Measurements from ENCODE around the gene ZNF358.

The ZNF358 gene

DNA sequence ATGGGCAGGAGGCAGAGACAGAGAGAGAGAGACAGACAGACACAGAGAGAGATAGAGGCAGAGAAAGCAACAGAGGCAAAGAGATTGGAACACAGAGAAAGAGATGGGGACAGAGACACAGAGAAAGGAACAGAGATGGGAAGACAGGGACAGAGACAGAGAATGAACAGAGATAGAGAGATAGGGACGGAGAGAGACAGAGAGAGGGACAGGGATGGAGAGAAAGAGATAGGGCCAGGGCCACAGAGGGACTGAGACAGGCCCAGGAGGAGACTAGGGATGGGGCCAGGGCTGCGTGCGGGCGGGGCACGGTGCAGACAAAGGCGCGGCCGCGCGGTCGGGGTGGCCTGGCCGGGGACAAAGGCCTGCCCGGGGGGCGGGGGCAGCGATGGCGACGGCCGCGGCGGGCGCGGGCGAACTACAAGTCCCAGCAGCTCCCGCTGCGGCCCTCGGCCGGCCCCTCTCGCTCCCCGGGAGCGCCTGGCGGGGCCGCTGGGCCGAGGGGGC lies at the start of gene ZNF358:
TSS of gene ZNF358 (plus strand) at position 459 of the 507 bp plus-strand sequence. CDS start 3,140 bp downstream, outside the sequence.
- peak; percentile 39 for DNase-seq

GRCh38 chr19:7467009-7467989 lies 48.6 kb upstream of the ZNF358 start:
- no peak for DNase-seq

DNA sequence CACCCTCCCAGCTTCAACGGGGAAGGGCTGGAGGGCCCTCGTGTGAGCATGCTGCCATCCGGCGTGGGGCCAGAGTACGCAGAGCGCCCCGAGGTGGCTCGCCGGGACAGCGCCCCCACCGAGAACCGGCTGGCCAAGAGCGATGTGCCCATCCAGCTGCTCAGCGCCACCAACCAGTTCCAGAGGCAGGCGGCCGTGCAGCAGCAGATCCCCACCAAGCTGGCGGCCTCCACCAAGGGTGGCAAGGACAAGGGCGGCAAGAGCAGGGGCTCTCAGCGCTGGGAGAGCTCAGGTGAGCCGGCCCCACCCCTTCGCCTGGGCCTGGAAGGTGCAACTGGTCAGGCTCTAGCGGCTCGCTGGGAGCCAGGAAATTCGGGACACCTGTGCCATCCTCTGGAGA lies 47.1 kb upstream of the ZNF358 start:
- DNase-seq: no peak

- DNase-seq: no peak
Measured at GRCh38 chr19:7469669-7470285, 46.1 kb upstream of the ZNF358 start.

DNA sequence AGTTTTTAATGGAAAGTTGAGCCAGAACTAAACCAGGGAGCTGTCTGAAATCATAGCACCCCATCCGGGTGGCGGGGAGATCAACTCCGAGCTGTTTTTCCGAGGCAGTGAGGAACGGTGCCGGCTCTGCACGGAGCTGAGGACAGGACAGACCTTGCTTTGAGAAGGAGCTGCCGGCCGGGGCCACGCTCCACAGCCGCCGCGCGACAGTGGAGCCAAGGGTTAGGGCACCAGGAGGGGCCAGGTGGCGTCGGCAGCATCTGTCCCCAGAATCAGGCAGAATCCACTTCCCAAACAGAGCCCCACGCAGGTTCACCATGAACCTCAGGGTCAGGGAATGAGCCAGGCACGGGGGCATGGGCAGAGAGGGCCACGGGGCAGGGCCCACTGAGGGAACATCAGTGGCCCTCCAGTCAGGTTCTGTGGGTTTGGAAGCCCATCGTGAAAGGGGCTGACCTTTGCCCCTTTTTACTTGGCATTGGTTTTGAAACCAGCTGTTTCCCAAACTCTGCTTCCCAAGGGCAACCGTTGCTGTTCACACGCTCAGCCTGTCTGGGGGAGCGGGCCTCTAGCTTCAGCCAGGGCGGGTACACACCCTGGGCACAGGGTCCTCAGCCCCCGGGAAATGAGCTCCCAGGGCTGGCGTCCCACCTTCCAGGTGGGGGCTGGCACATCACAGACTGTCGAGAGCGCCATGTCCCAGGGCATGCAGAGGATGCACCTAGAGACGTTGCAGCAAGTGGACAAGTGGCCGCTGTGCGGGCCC lies 45.2 kb upstream of the ZNF358 start:
- no peak for DNase-seq

DNA sequence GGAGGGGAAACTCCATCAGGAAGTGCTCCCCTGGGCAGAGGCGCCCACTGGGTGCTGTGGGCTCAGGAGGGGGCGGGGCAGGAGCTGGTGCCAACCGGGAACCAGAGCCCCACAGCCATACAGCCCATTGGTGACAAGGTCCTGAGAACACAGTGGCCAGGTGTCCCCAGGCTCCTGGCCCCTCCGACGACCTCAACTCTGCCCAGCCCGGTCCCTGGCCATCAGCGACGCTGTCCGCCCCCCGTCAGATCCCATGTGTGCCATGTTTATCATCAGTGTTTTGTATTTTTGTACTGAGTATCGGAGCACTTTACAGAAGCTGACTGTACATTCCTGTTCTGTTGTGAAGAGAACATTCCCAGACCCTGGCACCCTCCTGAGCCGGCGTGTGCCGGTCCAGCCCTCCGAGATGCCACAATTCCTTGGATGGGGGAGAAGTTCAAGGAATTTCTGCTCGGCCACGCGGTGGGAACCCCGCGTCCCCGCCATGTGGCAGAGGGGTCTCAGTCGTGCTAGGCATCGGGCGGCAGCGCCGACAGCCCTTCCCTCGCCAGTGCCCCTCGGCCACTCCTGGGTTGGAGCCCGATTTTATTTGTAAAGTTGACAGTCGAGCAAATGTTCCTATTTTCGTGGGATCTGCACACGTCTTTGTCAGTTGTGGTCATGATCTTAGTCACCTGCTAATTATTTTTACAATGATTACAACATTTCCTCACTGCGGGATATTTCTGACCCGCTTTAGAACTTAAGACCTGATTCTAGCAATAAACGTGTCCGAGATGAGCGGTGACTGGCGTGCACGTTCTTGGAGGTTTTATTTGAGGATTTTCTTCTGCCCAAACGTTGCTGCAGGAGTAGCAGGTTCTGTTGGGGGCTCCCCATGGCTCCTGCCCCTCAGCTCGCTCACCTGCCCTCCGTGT lies 43.9 kb upstream of the ZNF358 start:
- DNase-seq: no peak

DNA sequence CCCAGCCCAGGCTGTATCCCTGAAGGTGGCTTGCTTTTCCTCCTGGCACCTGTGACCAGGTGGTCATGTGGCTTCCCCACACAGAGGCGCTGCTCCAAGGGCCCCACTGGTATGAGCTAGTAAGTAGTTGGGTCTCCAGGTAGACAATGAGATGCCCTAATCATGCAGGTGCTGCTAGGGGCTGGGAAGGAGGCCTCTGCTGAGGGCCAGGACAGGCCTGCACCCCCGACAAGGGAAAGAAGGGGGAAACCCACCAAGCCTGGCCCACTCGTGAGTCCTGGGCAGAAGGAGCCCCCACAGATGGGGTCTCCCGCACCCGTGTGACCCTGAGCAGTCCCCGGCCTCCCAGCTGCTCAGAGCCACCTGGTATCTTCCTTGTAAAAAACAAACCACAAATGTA lies 40.2 kb upstream of the ZNF358 start:
- no peak for DNase-seq

- no peak for DNase-seq
Measured at GRCh38 chr19:7476241-7476640, 39.7 kb upstream of the ZNF358 start.

DNA sequence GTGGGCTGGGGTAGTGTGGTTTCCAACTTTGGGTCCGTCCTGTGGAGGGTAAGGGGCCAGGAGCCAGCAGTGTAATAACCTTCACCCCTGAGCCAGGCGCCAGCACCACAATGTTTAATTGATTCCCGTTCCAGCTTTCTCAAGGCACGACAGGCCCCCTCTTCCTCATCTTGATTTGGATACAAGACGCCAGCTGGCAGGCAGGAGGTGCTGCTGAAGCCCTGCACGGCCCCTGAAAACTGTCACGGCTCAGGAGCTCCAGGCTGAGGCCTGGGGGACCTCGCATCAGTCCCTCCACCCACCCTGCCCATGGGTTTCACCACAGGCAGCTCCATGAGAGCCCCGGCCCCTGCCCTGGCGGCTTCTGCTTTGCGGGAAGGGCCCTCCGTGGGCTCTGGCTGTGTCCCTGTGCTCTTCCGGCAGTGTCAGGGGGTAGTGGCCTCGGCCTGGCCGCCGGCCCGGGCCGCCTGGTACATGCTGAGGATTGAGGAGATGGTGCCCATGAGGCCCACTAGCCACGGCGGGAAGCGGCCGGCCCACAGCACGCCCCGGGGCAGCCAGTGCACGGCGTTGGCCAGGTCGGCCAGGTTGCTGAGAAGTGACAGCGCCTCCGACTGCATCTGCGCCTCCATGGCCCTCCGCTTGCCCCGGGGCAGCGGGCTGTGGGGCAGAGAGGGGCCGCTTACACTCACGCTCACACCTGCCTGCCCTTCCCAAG lies 39.0 kb upstream of the ZNF358 start:
- DNase-seq: no peak

- no peak for DNase-seq
Measured at GRCh38 chr19:7477758-7478157, 38.1 kb upstream of the ZNF358 start.

DNA sequence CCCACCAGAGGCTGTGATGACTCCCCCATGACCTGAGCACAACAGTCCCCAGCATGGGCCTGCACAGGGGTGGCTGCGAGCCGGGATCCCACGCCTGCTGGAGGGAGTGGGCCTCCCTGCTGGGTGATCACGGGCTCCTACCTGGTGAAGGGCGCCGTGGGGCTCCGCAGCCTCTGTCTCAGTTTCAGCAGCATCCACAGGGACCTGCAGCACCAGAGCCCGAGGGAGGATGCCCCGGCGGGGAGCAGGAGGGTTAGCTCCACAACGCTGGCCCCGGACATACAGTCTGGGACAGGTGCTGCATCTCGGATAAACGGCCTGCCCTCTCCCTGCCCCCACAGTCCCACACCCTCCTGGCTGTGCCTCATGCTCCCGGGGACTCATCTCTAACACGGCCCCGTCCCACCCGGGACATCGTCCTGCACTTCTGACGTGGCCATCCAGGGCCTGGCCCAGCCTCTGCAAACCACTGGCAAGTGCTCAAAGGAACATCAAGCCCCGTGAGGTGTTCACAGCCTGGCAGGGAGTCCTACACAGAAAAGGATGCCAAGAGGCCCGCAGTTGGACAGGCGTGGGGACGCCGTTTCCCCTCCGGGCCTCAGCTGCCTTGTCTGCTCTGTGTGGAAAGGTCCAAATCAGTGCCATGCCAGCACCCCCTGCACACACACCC lies 37.6 kb upstream of the ZNF358 start:
- no peak for DNase-seq

GRCh38 chr19:7478843-7479227 lies 37.1 kb upstream of the ZNF358 start:
- no peak for DNase-seq

DNA sequence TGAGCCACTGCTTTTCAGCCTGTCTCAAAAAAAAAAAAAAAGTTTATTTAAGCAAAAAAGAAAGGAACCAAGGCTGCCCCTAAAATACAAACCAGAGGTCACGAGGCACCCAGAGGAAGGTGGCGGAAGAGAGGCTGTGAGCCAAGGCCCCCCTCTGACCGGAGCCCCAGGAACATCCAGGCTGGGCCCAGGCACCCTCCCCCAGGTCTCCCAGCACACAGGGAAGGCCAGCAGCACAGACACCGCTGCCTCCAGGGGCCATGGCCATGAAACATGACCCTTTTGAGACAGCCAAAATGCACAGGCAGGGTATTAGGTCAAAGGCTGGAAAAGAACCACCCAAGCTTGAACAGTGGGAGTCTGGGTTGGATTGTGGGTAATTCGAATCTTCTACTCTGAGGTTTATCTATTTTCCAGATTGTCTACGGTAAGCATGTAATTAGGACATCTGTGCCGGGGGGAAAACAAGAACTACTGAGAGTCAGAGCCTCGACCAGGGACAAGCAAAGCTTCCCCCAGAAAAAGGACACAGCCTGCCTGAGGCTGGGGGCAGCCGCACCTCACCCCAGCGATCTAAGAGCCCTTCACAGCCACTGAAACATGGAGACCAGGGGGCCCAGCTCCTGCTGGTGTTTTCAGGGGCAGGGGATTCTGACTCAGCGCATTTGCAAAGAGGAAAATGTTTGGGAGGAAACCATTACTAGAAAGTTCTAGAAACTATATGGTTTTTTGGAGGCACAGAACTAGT lies 35.5 kb upstream of the ZNF358 start:
- DNase-seq: no peak

DNA sequence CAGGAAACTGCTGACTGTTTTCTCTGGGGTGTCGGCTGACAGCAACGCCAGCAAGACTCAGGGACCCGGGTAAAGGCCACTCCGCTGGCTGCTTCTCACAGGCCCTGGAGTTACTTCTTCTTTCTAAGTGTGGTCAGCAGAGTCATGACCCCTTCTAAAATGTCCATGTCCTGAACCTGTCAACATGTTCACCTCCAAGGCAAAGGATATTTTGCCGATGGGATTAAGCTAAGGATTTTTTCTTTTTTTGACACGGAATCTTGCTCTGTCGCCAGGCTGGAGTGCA lies 35.0 kb upstream of the ZNF358 start:
- no peak for DNase-seq

GRCh38 chr19:7482584-7483439 lies 33.1 kb upstream of the ZNF358 start:
- DNase-seq: no peak

DNA sequence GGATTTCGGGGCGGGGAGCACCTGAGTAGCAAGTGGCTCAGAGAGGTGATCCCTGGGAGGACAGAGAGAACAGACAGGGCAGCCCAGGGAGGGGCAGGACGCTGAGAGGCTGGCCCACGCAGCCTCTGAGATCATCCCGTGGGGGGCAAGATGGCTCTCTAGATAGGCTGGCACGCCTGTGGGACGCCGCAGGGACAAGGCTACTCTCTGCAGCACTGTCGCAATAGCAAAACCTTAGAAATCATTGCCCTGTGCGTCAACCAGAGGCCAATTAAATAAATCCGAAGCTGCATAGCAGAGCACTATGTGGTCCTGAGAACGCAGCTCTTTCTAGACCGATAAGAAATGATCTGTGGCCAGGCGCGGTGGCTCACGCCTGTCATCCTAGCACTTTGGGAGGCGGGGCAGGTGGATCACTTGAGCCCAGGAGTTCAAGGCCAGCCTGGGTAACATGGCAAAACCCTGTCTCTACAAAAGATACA lies 32.1 kb upstream of the ZNF358 start:
- DNase-seq: no peak

- no peak for DNase-seq
Measured at GRCh38 chr19:7486923-7487322, 29.0 kb upstream of the ZNF358 start.

- DNase-seq: peak; percentile 90
Measured at GRCh38 chr19:7488736-7489353, 27.1 kb upstream of the ZNF358 start, which contains the start of gene PEX11G. PEX11G (minus strand) TSS chr19:7489035; CDS start chr19:7489010, 25 bp downstream.

Measured in stimulated activated CD4-positive, alpha-beta T cell treated with anti-CD3 and anti-CD28 coated beads, Interleukin-12 subunit alpha, Interleukin-12 subunit beta, amount 100 ng/mL, for 4 hours (primary cell).